ENCODE results near the gene OAF.

DNA sequence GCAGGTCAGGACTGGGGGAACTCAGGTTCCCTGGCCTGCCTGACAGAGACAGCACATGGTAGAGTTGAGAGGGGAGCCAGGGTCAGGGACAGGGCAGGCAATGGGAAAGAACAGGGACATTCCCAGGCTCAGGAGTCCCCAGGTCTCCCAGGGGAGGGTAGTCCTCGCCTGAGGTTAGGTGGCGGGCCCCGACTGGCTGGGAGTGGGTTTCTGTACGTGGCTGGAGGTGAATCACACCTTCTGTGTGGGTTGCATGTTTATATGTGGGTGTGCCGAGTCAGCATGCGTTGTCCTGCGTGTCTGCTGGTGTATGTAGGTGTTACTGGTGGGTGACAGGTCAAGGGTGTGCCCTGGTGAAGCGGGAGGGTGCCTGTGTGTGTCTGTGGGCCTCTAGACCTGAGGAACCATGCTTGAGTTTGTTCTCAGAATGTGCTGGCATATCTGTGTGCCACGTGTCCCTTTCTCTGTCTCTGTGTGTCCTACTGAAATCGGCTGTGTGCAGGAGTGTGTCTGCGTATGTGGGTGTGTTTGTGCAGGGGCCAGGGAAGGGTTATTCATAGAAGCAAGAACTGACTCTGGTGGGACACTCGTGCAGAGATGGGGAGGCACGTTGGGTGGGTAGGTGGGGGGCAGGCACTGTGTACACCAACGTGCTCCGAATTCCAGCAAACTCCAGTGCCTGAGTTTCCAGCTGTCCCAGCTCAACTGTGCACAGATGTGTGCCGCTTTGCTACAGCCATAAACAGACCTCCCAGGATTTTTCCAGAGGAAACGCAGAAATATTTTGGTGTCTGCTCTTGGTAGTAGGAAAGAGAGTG lies 23.8 kb upstream of the OAF start:
- TF ChIP-seq FOXM1 (IDR thresholded peaks at IDR 0.05; ENCODE audit: borderline replicate concordance) (no peak), FOXA1 (IDR thresholded peaks at IDR 0.05) (no peak), BHLHE40 (IDR thresholded peaks at IDR 0.05; ENCODE audit: borderline replicate concordance) (no peak), TARDBP (IDR thresholded peaks at IDR 0.05) (no peak), CTBP1 (IDR thresholded peaks at IDR 0.05; ENCODE audit: borderline replicate concordance) (no peak), SUZ12 (IDR thresholded peaks at IDR 0.05) (no peak), SP1 (IDR thresholded peaks at IDR 0.05) (no peak), FOXK2 (IDR thresholded peaks at IDR 0.05) (no peak)
